SIG-M5 treated with dmso at 0.1 percent for 504 hours (cell line): ENCODE measurements around the gene B3GALT5.

Source experiments
- DNase-seq: peaks from one replicate; lab custom pipeline; 2025; ENCODE audit not compliant: unreplicated experiment; lab: John Stamatoyannopoulos, UW

Gene B3GALT5

DNA sequence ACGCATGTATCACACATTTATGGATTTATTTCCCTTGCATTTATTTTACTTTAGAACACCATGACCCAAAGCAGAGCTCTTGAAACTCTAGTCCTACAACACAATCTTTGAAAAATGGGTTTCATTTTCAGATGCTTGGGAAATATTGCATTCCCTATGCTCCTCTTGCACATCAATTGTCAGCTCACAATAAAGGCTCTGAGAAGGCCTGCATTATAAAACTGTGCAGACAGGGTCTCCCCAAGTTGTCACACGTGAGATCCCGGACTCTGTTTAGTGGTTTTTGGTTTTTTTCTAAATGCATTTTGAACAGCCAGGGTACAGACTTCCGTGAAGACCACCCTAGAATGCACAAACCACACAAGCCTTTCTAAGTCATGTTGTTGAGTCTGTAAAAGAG lies 9.9 kb upstream of the B3GALT5 start:
- DNase-seq, result no peak

DNA sequence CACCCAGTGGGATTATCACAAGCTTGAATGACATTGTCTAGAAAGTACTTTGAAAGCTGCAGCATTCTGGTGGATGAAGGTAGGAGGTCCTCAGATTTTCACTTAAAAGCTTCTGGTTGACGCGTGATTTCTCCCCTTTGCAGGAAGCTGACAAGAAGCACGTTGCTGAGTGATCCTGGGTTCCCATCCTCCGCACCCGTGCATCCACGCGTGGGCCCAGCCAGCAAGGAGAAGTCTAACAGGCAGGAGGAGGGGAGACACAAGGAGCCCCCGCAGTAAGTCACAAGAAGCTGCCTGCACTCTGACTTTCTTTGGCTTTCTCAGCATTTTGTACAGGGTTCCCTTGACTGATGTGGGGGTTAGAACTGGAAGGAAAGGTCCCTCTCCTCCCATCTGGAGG lies 7.8 kb upstream of the B3GALT5 start:
- DNase-seq, result no peak

DNA sequence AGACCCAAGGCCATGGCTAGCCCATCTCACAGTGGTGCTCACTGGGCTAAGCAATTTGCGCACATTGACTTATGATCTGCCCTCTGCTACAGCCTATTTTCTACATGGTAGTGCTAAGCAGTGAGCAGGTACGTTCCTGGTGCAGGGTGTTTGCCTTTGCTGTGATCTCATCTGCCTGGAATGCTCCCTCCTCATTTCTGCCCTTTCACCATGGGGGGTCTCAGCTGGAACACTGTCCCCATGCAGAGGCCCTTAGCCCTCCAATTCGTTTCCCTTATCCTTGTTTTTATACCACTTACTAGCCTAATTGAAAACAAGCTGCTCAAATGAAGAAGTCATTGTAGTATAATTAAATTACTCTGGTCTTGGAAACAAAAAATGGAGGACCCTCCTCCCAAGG lies 2.0 kb upstream of the B3GALT5 start:
- no peak for DNase-seq

DNA sequence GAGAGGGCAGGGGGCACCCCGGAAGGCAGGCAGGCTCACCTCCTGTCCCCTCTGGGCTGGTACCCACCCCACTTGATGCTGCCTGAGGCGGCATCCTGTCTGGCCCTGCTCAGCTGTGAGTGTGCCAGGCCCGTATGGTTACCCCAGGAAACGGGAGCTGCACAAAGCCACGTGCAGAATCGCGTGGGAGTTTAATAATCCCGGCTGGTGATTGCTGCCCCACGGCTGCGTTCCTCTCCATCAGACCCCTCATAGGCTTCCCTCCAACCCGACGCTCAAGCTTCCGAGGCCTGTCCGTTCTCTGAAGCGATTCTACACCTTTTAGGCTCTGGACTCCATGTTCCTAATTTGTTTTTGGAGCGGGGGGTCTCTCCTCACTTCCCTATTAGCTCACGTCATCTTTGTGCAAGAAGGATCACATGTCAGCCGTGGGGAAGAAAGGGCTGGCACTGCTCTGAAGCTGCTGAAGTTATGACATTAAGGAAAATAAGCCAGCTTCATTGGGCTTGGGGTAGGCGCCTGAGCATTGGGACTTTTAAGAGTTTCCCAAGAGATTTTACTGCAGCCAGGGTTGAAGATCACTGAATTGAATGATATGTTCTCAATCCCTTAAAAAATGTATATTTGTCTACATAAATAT lies 1.1 kb upstream of the B3GALT5 start:
- no peak for DNase-seq

DNA sequence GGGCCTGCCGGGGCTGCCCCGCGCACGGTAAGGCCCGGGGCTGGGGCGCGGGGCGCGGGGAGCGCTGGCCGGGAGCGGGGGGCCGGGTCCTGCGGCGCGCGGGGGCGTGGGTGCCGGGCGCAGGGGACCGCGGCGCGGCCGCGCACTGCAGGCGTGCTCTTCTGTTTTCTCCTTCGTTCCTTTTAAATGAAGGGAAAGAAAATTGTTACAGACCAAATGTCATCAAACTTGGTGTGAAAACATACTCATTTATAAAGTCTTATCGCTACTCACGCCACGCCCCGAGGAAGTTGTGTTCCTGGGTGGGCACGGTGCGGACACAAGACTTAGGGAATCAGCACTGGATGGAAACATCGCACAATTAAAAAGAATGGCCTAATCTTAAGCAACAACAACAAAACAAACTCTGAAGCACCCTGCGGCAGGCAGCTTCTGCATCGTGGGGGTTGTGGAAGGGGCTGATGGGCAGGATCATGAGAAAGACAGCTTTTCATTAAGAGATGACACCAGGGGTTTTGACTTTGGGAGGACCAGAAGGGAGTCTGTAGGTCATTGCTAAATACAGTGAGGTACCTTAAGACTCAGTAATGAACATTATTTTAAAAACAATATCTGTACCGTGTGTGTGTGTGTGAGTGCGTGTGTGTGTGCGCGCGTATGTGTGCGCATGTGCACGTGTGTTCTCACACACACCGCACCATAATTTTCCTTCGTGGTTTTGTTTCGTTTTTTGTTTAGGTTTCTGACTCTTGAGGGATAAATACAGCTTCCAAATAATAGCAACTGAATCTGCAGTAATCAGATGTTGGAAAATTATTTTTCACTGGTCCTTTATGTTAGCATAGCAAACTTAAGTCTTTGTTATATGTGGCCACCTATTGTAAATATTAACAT lies 548 bp downstream of the B3GALT5 start:
- DNase-seq, result no peak

DNA sequence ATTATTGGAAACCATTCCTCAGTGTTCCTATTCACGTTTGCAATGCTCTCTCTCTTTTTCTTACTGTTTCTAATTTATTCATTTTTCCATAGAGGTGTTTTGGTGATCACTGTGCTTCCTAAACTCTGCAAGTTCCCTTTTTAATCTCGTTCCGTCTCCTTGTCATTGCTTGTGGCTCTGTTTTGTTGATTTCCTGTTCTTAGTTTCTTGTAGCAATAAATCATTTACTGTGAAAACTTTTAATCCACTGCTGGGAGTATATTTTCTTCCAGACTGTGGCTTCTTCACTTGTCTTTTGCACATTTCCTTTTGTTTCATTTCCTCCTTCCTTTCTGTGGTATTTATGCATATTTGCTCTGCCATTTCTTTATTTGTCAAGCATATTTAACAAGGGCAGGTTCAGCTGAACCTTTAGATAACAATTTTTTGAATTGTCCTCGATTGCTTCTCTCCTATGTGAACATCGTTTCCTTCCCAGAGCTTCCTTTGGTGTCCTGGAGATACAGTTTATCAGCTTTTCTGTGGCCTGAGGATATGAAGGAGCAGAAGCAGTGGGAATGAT lies 3.6 kb downstream of the B3GALT5 start:
- DNase-seq, result no peak

DNA sequence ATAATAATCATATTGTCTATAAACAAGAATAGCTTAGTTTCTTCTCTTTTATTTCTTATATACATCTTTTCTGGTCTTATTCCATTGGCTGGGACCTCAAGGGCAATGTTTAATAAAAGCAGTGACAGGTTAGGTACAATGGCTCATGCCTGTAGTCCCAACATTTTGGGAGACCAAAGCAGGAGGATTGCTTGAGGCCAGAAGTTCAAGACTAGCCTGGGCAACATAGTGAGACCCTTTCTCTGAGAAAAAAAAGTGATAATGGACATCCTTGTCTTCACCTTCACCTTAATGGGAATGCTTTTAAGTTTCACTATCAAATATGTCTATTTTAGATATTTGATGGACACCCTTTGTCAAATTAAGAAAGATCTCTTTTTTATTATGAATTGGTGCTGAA lies 8.1 kb downstream of the B3GALT5 start:
- DNase-seq, result no peak

DNA sequence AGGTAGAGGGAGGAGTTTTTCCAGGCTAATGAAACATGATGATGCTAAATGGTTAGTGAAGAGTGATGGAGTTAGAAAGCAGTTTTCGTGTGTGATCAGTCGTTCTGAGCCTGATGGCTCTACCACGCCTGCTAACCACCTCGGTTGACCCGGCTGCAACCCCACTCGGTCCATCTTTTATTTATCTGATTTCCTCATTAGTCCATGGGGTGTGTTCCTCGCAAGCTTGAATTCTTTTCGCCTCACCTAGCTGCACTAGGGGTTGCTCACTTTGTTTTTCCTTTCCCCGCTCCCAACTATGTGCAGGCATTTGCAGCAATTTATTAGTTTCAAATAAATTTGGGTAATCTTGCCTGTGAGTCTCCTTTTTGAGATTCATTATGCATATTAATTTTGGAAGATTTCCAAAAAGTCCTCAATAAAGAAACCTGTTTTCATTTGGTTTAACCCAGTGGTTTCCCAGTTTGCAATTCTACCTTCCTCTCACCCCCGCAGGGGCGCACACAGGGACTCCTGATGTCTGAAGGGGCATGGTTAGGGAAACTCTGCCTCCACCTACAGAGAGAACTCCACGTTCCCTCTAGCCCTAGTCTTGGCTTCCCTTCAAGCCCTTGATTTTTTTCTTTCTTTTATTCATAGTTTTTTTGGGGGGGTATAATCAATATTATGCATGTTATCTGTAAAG lies 12.6 kb downstream of the B3GALT5 start:
- DNase-seq, result no peak

DNA sequence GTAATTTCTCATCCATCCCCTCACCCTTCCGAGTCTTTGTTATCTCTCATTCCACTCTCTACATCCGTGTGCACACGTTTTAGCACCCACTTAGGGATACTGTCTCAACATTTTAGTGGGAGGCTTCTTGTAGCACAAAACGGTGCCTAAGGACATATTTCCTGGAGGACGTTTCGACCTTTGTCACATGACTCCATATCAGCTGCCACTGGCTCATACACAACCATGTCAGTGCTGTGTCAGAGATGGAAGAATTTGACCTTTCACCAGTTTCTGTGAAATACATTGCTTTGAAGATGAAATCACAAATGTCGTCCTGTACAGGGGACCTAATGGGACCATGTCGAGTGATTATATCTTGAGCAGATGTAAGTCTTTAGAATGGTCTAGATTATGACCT lies 15.6 kb downstream of the B3GALT5 start:
- DNase-seq, result no peak

DNA sequence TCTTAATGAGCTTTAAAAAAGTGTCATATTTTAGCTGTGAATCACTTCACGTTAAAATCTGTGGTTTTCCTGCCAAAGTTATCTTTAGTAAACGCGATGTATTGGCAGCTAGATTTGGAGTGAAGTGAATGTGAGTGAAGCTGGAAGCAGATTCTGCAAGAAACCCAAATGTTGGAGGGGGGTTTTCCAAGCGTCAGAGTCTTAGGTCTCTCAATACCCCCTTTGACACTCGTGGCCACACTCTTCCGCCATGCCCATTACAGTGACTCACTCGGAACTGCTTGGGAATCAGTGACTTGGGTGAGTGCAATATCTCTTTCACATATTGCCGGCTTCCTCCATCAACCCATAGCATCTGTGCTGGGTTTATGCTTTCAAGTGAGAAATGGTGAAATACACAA lies 17.5 kb downstream of the B3GALT5 start:
- DNase-seq, result no peak

DNA sequence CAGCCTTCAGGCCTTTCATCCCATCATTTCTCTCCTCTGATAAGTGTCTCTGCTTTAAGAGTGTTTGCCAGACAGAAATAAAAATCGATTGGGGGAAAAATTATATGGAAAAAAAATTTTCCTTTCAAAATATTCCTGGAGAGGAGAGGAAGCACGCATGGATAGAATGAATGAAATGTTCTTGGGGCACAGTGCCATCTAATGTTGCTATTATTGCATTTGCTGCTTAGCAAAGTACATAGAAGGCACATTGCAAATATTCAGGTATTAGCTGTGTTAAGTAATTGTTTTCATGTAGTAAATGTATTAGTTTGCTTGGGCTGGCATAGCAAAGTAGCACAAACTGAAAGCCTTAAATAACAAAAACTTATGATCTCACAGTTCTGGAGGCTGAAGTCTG lies 18.1 kb downstream of the B3GALT5 start:
- no peak for DNase-seq

DNA sequence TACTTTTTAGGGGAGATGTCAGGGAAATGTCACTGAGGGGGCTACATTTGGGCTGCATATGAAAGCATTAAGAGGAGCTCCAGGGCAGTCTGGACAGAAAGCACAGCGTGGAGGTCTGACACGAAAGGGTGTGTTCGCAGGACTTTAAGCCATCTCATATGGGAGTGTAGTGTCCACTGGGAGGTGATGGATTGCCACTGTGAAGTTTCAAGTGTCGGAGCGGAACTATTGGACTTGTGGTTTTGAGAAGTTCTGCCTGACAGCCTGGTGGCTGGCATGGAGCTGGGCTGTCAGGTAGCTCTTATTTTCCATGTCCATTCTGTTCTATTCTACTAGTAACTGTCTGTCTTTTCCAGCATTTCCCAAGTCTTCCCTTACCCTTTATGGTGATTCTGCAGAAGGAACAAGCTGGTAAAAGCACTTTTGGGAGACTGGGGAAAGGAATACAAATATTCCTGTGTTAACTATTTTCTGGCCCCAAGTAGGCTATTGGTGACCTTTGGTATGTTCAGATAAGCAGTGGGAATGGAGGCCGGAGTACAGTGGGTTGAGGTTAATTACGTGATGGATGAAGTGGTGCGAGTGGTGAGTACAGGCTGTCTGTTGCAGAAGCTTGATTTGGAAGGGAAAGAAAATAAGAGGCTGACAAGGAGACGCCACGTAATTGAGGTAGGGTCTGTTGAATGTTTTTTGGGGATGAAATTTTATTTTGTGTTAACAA lies 19.3 kb downstream of the B3GALT5 start:
- DNase-seq, result no peak

DNA sequence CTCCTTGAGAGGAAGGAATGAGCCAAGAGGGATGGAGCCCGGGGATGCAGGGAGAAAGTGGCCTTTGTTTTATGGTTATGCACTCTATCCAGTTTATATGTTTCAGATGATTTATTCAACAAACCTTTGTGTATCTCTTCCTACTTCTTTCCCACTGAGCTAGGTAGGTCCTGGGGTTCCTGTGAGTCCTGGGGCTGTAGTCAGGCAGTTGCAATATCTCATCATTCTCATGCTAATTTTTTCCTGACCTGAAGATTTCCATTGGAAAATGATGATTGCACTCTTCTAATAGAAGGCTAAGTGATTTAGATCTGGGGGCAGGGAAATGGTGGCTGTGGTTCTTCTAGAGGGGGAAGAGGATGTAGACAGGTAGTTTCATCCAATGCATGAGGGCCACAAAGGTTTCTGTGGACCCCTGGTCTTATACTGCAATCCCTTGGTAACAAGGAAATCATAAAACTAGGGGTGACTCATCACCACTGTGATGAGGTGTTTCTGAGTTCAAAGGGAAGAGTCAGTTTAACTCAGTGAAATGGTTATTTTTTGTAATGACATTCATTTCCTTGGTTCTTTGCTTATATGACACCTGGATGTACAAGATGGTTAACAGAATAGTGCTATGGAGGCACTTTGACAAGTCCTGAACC lies 20.2 kb downstream of the B3GALT5 start:
- no peak for DNase-seq

DNA sequence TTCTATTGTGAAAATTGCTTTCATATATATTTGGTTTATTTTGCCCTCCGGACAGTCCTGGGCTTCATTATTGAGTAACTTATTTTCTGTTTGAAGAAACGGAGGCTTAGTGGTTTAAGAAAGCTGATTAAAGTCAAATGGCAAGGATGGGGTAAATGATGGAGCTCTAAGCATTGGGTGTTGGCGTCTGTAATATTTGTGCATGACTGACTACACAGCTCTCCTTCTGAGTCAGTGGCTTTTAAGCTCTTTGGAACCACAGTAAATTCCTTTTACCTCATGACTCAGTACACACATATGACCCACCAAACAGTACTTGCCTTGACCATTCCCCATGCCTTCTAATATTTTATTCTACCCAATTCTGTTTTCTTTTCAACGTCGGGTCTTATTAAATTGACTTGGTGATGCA lies 21.0 kb downstream of the B3GALT5 start:
- no peak for DNase-seq

DNA sequence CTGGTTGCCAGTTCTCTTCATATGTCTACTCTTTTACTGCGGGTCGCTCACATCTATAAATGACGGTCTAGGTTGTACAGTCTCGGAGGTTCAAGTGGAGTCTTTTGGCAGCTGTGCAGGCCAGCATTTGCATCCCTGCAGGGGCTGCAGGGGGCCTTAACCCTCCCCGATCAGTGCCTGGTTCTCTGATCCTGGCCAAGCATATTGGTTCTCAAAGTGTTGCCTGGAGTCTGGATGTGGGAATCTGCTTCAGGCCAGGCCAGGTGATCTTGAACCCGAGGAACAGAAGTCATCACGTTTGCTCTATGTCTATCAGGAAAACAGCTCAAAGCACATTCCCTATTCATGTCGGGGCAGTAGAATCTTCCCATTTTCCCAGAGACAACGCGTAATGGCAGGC lies 21.8 kb downstream of the B3GALT5 start:
- DNase-seq, result no peak

DNA sequence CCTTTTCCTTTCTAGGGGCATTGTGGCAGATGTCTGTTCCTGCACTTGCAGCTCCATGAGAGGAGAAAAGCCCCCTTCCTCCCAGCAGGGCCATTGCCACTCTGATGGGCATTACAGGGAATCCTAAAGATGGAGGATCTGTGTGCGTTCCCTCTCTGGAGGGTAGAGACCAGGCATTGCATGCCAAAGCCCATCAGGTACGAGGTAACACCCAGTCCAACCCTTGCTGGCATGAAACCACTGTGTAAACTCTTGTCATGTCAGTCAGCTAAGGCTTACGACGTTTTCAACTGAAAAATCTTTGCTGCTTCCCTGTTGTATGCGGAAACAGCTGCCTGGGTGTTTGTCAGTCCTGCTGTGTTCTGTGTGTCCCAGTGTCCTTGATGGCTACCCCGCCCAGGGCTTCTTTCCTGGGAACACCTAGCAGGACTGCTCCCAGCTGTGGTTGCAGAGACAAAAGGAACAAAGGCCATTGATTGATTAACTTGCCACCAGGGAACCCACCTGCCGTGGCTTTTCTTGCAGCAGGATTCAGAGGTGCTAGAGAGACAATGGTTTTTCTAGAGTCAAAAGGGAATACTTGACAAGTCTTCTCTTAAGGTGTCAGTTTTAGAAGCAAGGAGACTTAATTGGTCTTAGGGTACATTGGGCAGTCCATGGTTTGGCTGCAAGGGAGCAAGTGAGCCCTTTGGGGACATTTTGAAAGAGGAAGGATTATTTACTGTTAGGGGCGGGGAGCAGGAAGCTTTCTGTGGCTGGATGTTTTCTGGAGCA lies 24.6 kb downstream of the B3GALT5 start:
- no peak for DNase-seq

DNA sequence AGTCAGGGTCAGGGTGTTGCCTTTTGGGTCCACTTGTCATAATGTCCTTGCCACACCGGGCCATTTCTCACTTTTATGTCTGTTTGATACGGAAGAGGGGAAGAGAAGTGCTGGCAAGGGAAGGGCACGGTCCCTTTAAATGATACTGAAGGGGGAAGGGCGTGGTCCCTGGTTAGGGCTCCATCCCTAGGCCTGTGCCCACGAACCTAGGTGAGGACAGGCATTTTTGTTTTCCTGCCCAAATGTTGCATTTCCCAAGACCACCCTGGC lies 25.2 kb downstream of the B3GALT5 start:
- DNase-seq, result no peak

DNA sequence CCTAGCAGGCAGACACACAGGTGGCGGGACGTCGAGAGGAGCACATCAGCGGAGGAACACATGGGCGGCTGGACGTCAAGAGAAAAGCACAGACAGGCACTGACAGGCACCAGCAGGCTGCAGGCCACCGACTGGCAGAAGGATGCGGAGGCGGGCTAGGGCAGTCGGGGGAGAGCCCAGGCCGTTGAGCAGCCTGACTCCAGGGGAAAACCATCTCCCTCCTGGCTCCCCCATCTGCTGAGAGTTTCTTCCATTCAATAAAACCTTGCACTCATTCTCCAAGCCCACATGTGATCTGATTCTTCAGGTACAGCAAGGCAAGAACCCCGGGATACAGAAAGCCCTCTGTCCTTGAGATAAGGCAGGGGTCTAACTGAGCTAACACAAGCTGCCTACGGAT lies 25.5 kb downstream of the B3GALT5 start:
- no peak for DNase-seq

DNA sequence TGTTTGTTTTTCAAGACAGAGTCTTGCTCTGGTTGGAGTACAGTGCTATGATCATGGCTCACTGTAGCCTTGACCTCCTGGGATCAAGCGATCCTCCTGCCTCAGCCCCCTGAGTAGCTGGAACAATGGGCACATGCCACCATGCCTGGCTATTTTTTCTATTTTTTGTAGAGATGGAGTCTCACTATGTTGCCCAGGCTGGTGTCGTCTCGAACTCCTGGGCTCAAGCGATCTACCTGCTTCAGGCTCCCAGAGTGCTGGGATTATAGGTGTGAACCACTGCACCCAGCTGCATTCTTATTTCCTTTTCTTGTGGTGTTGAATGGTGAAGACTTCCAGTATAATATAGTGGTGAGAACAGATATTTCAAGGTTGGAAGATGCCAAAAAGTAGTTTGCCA lies 28.0 kb downstream of the B3GALT5 start:
- DNase-seq, result no peak

DNA sequence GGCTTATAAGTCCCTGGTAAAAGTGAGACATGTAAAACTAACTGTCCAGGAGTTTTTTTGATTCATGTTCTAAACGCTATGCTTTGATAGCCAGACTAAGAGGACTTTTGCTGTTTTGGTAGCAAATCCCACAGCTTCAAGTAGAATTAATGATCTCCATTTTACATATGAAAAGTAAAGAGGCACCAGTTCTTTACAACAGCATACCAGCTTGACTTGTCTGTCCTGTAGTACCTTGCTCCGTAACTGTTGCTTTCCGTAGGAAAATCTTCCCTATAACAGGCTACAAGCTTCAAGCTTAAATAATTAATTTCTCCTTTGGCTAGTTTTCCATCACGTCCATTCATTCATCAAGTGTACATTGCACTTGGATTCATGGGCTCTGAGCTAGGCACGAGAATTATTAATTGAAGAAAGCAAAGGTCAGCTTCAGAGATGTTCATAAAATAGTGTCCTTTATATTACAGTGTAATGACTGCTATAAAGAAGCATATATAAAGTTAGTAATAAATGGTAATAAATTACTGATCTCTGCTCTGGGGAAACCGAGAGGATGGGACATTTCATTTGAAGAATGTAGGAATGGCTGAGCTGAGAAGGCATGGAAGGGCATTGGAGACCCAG lies 29.2 kb downstream of the B3GALT5 start:
- DNase-seq, result no peak
